ENCODE data around the gene SNTG2. TPM values are rescaled to one million over a fixed set of nuclear protein-coding genes. Genes with fewer than 3 reads are reported as not detected.

SNTG2 gene
- total and polyA plus RNA-seq, 2 donors (not counting 3 experiments of a cell fraction or from before 2014, with no cell fraction given): not detected

- Histone ChIP-seq H3K4me2 (ENCODE audit: insufficient read depth, low read length) (no peak overlapping the region), H3K79me2 (ENCODE audit: control insufficient read depth, insufficient read depth, low read length) (no peaks in the 10 kb centered on the region), H3K27ac (ENCODE audit: insufficient read depth, low read depth, low read length) (no peak overlapping the region), H3K9me3 (replicated peaks; ENCODE audit: control insufficient read depth, insufficient read depth, low read length) (peaks cover 6% of the 10 kb centered on the region), H3K9ac (replicated peaks; ENCODE audit: extremely low read depth, insufficient read depth, low read length) (no peak overlapping the region), H3K4me3 (replicated peaks in 1 of 3; ENCODE audit: insufficient read depth in 1 of 3, low read depth in 1 of 3, low read length in 3 of 3) (no peak overlapping the region), H2AFZ (ENCODE audit: low read depth, low read length) (no peak overlapping the region), H4K20me1 (replicated peaks; ENCODE audit: control insufficient read depth, extremely low read depth, insufficient read depth, low read length) (no peaks in the 10 kb centered on the region), H3K4me1 (ENCODE audit: control insufficient read depth, extremely low read depth, insufficient read depth, low read length) (no peaks in the 10 kb centered on the region), H3K27me3 (ENCODE audit: control insufficient read depth in 2 of 2, insufficient read depth in 2 of 2, low read length in 2 of 2) (no peaks in the 10 kb centered on the region), H3K9me1 (replicated peaks; ENCODE audit: control insufficient read depth, extremely low read depth, insufficient read depth, low read length) (no peaks in the 10 kb centered on the region), H3K36me3 (ENCODE audit: control insufficient read depth in 2 of 2, extremely low read depth in 1 of 2, insufficient read depth in 2 of 2, low read length in 2 of 2) (no peaks in the 10 kb centered on the region)
- no peak for DNase-seq (ENCODE audit: low read depth, low spot score)
- TF ChIP-seq FOS (IDR thresholded peaks at IDR 0.05; ENCODE audit: borderline replicate concordance, insufficient read depth, low read length) (no peak), POLR2A (IDR thresholded peaks at IDR 0.05; ENCODE audit: low read depth, low read length) (no peak), EZH2 (IDR thresholded peaks at IDR 0.05; ENCODE audit: borderline replicate concordance, low read depth, low read length, severe bottlenecking) (no peak), CTCF (IDR thresholded peaks at IDR 0.05; ENCODE audit: extremely low read depth in 1 of 2, insufficient read depth in 1 of 2, low read depth in 1 of 2, low read length in 2 of 2) (no peak), MYC (IDR thresholded peaks at IDR 0.05; ENCODE audit: low read depth, low read length) (no peak), GATA2 (IDR thresholded peaks at IDR 0.05; ENCODE audit: insufficient read depth, insufficient read length, low read depth, low read length) (no peak), MAX (IDR thresholded peaks at IDR 0.05; ENCODE audit: insufficient read depth, insufficient read length) (no peak), JUN (IDR thresholded peaks at IDR 0.05; ENCODE audit: borderline replicate concordance, insufficient read depth, insufficient read length, low read depth) (no peak), POLR2AphosphoS5 (IDR thresholded peaks at IDR 0.05; ENCODE audit: insufficient read depth, low read depth, low read length) (no peak)
- ChIA-PET POLR2A (no interaction called here), CTCF (no interaction called here)
- BruUV-seq (replicated peaks): no TSS peak
- FAIRE-seq: no peak
- dilution Hi-C loops (cut with MboI; ENCODE audit: extremely low pct_ligation_motif_present, low sequenced_read_pairs) (no loop called here), intact Hi-C loops (cut with micrococcal nuclease) (no loop called here)
These were observed 23.8 kb upstream of the SNTG2 start for GRCh38 chr2:926896-927295.
